NCI-H2227 treated with DMSO at 0.1 percent for 48 hours (cell line): ENCODE measurements around the gene SULT4A1.

Source experiments
- DNase-seq: peaks from one replicate; lab custom pipeline; 2025; lab: John Stamatoyannopoulos, UW

SULT4A1 gene

GRCh38 chr22:43802897-43803495 is 59.3 kb downstream of the SULT4A1 start:
- DNase-seq, result no peak

- DNase-seq, result no peak
Measured at GRCh38 chr22:43800970-43801369, 61.3 kb downstream of the SULT4A1 start.

- no peak for DNase-seq
Measured at GRCh38 chr22:43798492-43798891, 63.8 kb downstream of the SULT4A1 start.

GRCh38 chr22:43796567-43796966 is 65.7 kb downstream of the SULT4A1 start:
- no peak for DNase-seq

- no peak for DNase-seq
Measured at GRCh38 chr22:43795320-43795719, 67.0 kb downstream of the SULT4A1 start.

- DNase-seq, result no peak
Measured at GRCh38 chr22:43792905-43793304, 69.4 kb downstream of the SULT4A1 start.

GRCh38 chr22:43789452-43789851 is 72.9 kb downstream of the SULT4A1 start:
- DNase-seq, result no peak

- DNase-seq, result no peak
Measured at GRCh38 chr22:43783777-43784176, 78.5 kb downstream of the SULT4A1 start.

- DNase-seq, result no peak
Measured at GRCh38 chr22:43782448-43782847, 79.9 kb downstream of the SULT4A1 start.

GRCh38 chr22:43777286-43777685 is 85.0 kb downstream of the SULT4A1 start:
- DNase-seq, result no peak

GRCh38 chr22:43776081-43776670 is 86.1 kb downstream of the SULT4A1 start:
- no peak for DNase-seq
